MG63 (cell line): ENCODE results near the gene CBARP. TPM values are rescaled to one million over a fixed set of nuclear protein-coding genes. Genes with fewer than 3 reads are reported as not detected.
A peak's percentile ranks its signal among the peaks of the same experiment; 100 is the strongest.

ENCODE experiments used
- DNase-seq: peaks from one replicate; pipeline ENCODE4 v3.0.0-alpha.2; 2020
- H3K27me3 ChIP-seq: fragments of 250-450 bp; sonication (Bioruptor Pico); 2 replicates; pipeline ENCODE4 v1.5.1; 2020; ENCODE audit warnings: mild to moderate bottlenecking, moderate library complexity
- H3K36me3 ChIP-seq: fragments of 250-450 bp; sonication (Bioruptor Pico); 2 replicates; pipeline ENCODE4 v1.5.1; 2020; ENCODE audit warnings: mild to moderate bottlenecking, moderate library complexity
- H3K4me3 ChIP-seq: fragments of 250-450 bp; sonication (Bioruptor Pico); 2 replicates; pipeline ENCODE4 v1.5.1; 2020; ENCODE audit warnings: mild to moderate bottlenecking, moderate library complexity
- H3K9me3 ChIP-seq: fragments of 250-450 bp; sonication (Bioruptor Pico); 2 replicates; pipeline ENCODE4 v1.5.1; 2020; ENCODE audit warnings: mild to moderate bottlenecking, moderate library complexity
- total RNA-seq: library from RNA; depleted of rRNA; stranded (reverse); fragments of >200 nt; shearing (Covaris generic); gene quantifications from 2 replicates; pipeline ENCODE4 v1.2.3, GENCODE V29; 2014; ENCODE audit warnings: low replicate concordance

Gene CBARP
- total RNA-seq, 1 experiment from 2014 or later: 0.30 TPM

- no peaks in the 10 kb centered on the region for H3K27me3 ChIP-seq
- no peaks in the 10 kb centered on the region for H3K9me3 ChIP-seq
Observed at GRCh38 chr19:1278713-1279660, 41.2 kb upstream of the CBARP start.

GRCh38 chr19:1278074-1278473 lies 40.3 kb upstream of the CBARP start:
- Histone ChIP-seq H3K4me3 (no peak overlapping the region), H3K27me3 (no peaks in the 10 kb centered on the region), H3K36me3 (peaks cover 21% of the 10 kb centered on the region), H3K9me3 (no peaks in the 10 kb centered on the region)
- DNase-seq: no peak

More at GRCh38 chr19:1278713-1279660, 41.2 kb upstream of the CBARP start:
- DNase-seq: no peak
- Histone ChIP-seq H3K36me3 (peaks cover 14% of the 10 kb centered on the region), H3K4me3 (no peak overlapping the region)

- no peaks in the 10 kb centered on the region for H3K9me3 ChIP-seq
- DNase-seq: no peak
- peaks cover 28% of the 10 kb centered on the region for H3K36me3 ChIP-seq
- H3K27me3 ChIP-seq: no peaks in the 10 kb centered on the region
- no peak overlapping the region for H3K4me3 ChIP-seq
Observed at GRCh38 chr19:1277061-1277460, 39.3 kb upstream of the CBARP start.

- Histone ChIP-seq H3K9me3 (no peaks in the 10 kb centered on the region), H3K27me3 (no peaks in the 10 kb centered on the region), H3K4me3 (peak overlapping the region; percentile 72), H3K36me3 (peaks cover 30% of the 10 kb centered on the region)
- no peak for DNase-seq
Observed at GRCh38 chr19:1276628-1277022, 38.8 kb upstream of the CBARP start.

GRCh38 chr19:1275976-1276627 lies 38.3 kb upstream of the CBARP start:
- peaks cover 35% of the 10 kb centered on the region for H3K36me3 ChIP-seq

GRCh38 chr19:1275260-1275975 lies 37.6 kb upstream of the CBARP start, which contains the start of gene FAM174C:
Gene FAM174C, plus strand, starts transcription at chr19:1275530. Its CDS starts 20 bp downstream, at chr19:1275550.
- no peaks in the 10 kb centered on the region for H3K9me3 ChIP-seq
- H3K4me3 ChIP-seq: peak within 1 kb of the TSS; percentile 72
- peak; percentile 93 for DNase-seq
- peaks cover 42% of the 10 kb centered on the region for H3K36me3 ChIP-seq
- H3K27me3 ChIP-seq: no peaks in the 10 kb centered on the region

More at GRCh38 chr19:1275976-1276627, 38.3 kb upstream of the CBARP start:
- peak overlapping the region; percentile 72 for H3K4me3 ChIP-seq
- no peak for DNase-seq
- H3K27me3 ChIP-seq: no peaks in the 10 kb centered on the region
- no peaks in the 10 kb centered on the region for H3K9me3 ChIP-seq

GRCh38 chr19:1274852-1275259 lies 37.1 kb upstream of the CBARP start:
- Histone ChIP-seq H3K4me3 (peak overlapping the region; percentile 72), H3K27me3 (no peaks in the 10 kb centered on the region), H3K9me3 (no peaks in the 10 kb centered on the region), H3K36me3 (peaks cover 45% of the 10 kb centered on the region)
- DNase-seq: peak; percentile 39

GRCh38 chr19:1274081-1274851 lies 36.5 kb upstream of the CBARP start:
- H3K9me3 ChIP-seq: no peaks in the 10 kb centered on the region
- H3K4me3 ChIP-seq: peak overlapping the region; percentile 72
- peaks cover 47% of the 10 kb centered on the region for H3K36me3 ChIP-seq
- DNase-seq: no peak
- no peaks in the 10 kb centered on the region for H3K27me3 ChIP-seq

- no peaks in the 10 kb centered on the region for H3K9me3 ChIP-seq
- no peak for DNase-seq
- H3K27me3 ChIP-seq: no peaks in the 10 kb centered on the region
- H3K4me3 ChIP-seq: no peak overlapping the region
- peaks cover 47% of the 10 kb centered on the region for H3K36me3 ChIP-seq
Observed at GRCh38 chr19:1273263-1274041, 35.6 kb upstream of the CBARP start.

GRCh38 chr19:1272423-1273262 lies 34.8 kb upstream of the CBARP start:
- no peaks in the 10 kb centered on the region for H3K9me3 ChIP-seq
- H3K36me3 ChIP-seq: peaks cover 47% of the 10 kb centered on the region
- no peak for DNase-seq
- H3K27me3 ChIP-seq: no peaks in the 10 kb centered on the region
- no peak overlapping the region for H3K4me3 ChIP-seq

GRCh38 chr19:1271528-1272422 lies 34.0 kb upstream of the CBARP start:
- H3K4me3 ChIP-seq: no peak overlapping the region
- no peak for DNase-seq
- H3K9me3 ChIP-seq: no peaks in the 10 kb centered on the region
- H3K36me3 ChIP-seq: peaks cover 47% of the 10 kb centered on the region
- no peaks in the 10 kb centered on the region for H3K27me3 ChIP-seq

- Histone ChIP-seq H3K4me3 (peak overlapping the region; percentile 67; the same call in 1 of the 2 replicates), H3K36me3 (peaks cover 47% of the 10 kb centered on the region), H3K27me3 (no peaks in the 10 kb centered on the region), H3K9me3 (no peaks in the 10 kb centered on the region)
- DNase-seq: no peak
Observed at GRCh38 chr19:1270854-1271527, 33.2 kb upstream of the CBARP start.

GRCh38 chr19:1270213-1270853 lies 32.5 kb upstream of the CBARP start:
- peak overlapping the region; percentile 67 for H3K4me3 ChIP-seq
- no peaks in the 10 kb centered on the region for H3K27me3 ChIP-seq
- DNase-seq: no peak
- H3K36me3 ChIP-seq: peaks cover 47% of the 10 kb centered on the region
- no peaks in the 10 kb centered on the region for H3K9me3 ChIP-seq
